Measurements from ENCODE around the gene FKBP7. TPM values are rescaled to one million over a fixed set of nuclear protein-coding genes. Genes with fewer than 3 reads are reported as not detected.

The FKBP7 gene
- total and polyA plus RNA-seq, 8 donors: 1.1 to 5.4 (median 2.5) TPM

- Histone ChIP-seq H3K4me3 (no peak overlapping the region), H3K27ac (no peak overlapping the region), H3K27me3 (no peaks in the 10 kb centered on the region), H3K9me3 (no peaks in the 10 kb centered on the region), H3K36me3 (peaks cover 0 to 29% (median 1%) of the 10 kb centered on the region in 3 donors), H3K4me1 (no peaks in the 10 kb centered on the region)
- FAIRE-seq: no peak
- intact Hi-C loops (cut with DNase I): no loop called here
- no peak for TF ChIP-seq CTCF (IDR thresholded peaks at IDR 0.05)
- no peak for DNase-seq
- no peak for ATAC-seq
- 82 to 98% methylated on average over 1 of the region's 1 CpG for WGBS, 2 donors
Measured at GRCh38 chr2:178506949-178507348, 28.5 kb upstream of the FKBP7 start.

GRCh38 chr2:178506524-178506923 is 28.1 kb upstream of the FKBP7 start:
- ATAC-seq (no peak), DNase-seq (no peak), FAIRE-seq (no peak)
- 79 to 80% methylated on average over 2 of the region's 2 CpGs for whole genome bisulfite sequencing, 2 donors
- intact Hi-C loops (cut with DNase I): no loop called here
- Histone ChIP-seq H3K4me1 (no peaks in the 10 kb centered on the region), H3K36me3 (peaks cover 0 to 33% (median 4%) of the 10 kb centered on the region in 3 donors), H3K4me3 (no peak overlapping the region), H3K27me3 (no peaks in the 10 kb centered on the region), H3K27ac (no peak overlapping the region), H3K9me3 (no peaks in the 10 kb centered on the region)
- TF ChIP-seq CTCF (IDR thresholded peaks at IDR 0.05): no peak

GRCh38 chr2:178506101-178506500 is 27.7 kb upstream of the FKBP7 start:
- DNase-seq: no peak
- no peak for FAIRE-seq
- intact Hi-C loops (cut with DNase I): no loop called here
- Histone ChIP-seq H3K36me3 (peaks cover 0 to 36% (median 4%) of the 10 kb centered on the region in 3 donors), H3K27ac (no peak overlapping the region), H3K9me3 (no peaks in the 10 kb centered on the region), H3K4me3 (no peak overlapping the region), H3K4me1 (no peaks in the 10 kb centered on the region), H3K27me3 (no peaks in the 10 kb centered on the region)
- ATAC-seq: no peak
- TF ChIP-seq CTCF (IDR thresholded peaks at IDR 0.05): no peak
- WGBS, 2 donors: 89 to 94% methylated on average over 1 of the region's 1 CpG

GRCh38 chr2:178502751-178503150 is 24.4 kb upstream of the FKBP7 start:
- no peak for TF ChIP-seq CTCF (IDR thresholded peaks at IDR 0.05)
- Histone ChIP-seq H3K4me3 (no peak overlapping the region), H3K27ac (no peak overlapping the region), H3K9me3 (no peaks in the 10 kb centered on the region), H3K27me3 (no peaks in the 10 kb centered on the region), H3K4me1 (no peaks in the 10 kb centered on the region), H3K36me3 (peaks cover 0 to 61% (median 9%) of the 10 kb centered on the region in 3 donors)
- FAIRE-seq: no peak
- no peak for ATAC-seq
- intact Hi-C loops (cut with DNase I): no loop called here
- DNase-seq: no peak
- 96% methylated on average over 4 of the region's 4 CpGs for WGBS, 2 donors

GRCh38 chr2:178499640-178500039 is 21.2 kb upstream of the FKBP7 start:
- no peak for FAIRE-seq
- Histone ChIP-seq H3K4me1 (no peaks in the 10 kb centered on the region), H3K36me3 (peaks cover 0 to 76% (median 9%) of the 10 kb centered on the region in 3 donors), H3K27me3 (no peaks in the 10 kb centered on the region), H3K9me3 (no peaks in the 10 kb centered on the region), H3K4me3 (no peak overlapping the region), H3K27ac (no peak overlapping the region)
- TF ChIP-seq CTCF (IDR thresholded peaks at IDR 0.05): no peak
- intact Hi-C loops (cut with DNase I): no loop called here
- no peak for ATAC-seq
- DNase-seq: no peak
- 96 to 99% methylated on average over 3 of the region's 3 CpGs for WGBS, 2 donors
